Activated T-cell treated with anti-CD3 and anti-CD28 coated beads, Interleukin-2, amount 50 U/mL, for 4 hours (primary cell): ENCODE results near the gene PCGF6. TPM values are rescaled to one million over a fixed set of nuclear protein-coding genes. Genes with fewer than 3 reads are reported as not detected.
"Not testable (repeated sequence)": the region's sequence is repeated elsewhere in the genome, so short reads cannot be mapped to it uniquely, and the experiment has no call there.

Experiments used
- ATAC-seq, 2 donors: fragments of 200-7000 bp; cut with Tn5 transposase; one replicate each; pipeline ENCODE4 v1.10.0; 2021
- DNase-seq: peaks from one replicate; pipeline ENCODE4 v3.0.0-alpha.2; 2020
- H3K27me3 Mint-ChIP-seq: one replicate; pipeline ENCODE4 v1.8.0; 2021; ENCODE audit warnings: low read depth, mixed read lengths
- H3K36me3 Mint-ChIP-seq: one replicate; pipeline ENCODE4 v1.8.0; 2022; ENCODE audit warnings: mixed read lengths; ENCODE audit not compliant: insufficient read depth
- H3K4me1 Mint-ChIP-seq: one replicate; pipeline ENCODE4 v1.8.0; 2021; ENCODE audit warnings: low read depth, mixed read lengths
- H3K4me3 Mint-ChIP-seq: one replicate; pipeline ENCODE4 v1.8.0; 2021; ENCODE audit warnings: mild to moderate bottlenecking, moderate library complexity, mixed read lengths
- H3K9me3 Mint-ChIP-seq: one replicate; pipeline ENCODE4 v1.8.0; 2021; ENCODE audit warnings: mixed read lengths
- total RNA-seq, 3 donors: library from RNA; stranded (reverse); gene quantifications; one replicate each; pipeline ENCODE4 v1.2.1, GENCODE V29; 2021

PCGF6 gene, protein sequence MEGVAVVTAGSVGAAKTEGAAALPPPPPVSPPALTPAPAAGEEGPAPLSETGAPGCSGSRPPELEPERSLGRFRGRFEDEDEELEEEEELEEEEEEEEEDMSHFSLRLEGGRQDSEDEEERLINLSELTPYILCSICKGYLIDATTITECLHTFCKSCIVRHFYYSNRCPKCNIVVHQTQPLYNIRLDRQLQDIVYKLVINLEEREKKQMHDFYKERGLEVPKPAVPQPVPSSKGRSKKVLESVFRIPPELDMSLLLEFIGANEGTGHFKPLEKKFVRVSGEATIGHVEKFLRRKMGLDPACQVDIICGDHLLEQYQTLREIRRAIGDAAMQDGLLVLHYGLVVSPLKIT
- 10 to 100 TPM; 15.8 to 18.1 (median 16.9) TPM for total RNA-seq

DNA sequence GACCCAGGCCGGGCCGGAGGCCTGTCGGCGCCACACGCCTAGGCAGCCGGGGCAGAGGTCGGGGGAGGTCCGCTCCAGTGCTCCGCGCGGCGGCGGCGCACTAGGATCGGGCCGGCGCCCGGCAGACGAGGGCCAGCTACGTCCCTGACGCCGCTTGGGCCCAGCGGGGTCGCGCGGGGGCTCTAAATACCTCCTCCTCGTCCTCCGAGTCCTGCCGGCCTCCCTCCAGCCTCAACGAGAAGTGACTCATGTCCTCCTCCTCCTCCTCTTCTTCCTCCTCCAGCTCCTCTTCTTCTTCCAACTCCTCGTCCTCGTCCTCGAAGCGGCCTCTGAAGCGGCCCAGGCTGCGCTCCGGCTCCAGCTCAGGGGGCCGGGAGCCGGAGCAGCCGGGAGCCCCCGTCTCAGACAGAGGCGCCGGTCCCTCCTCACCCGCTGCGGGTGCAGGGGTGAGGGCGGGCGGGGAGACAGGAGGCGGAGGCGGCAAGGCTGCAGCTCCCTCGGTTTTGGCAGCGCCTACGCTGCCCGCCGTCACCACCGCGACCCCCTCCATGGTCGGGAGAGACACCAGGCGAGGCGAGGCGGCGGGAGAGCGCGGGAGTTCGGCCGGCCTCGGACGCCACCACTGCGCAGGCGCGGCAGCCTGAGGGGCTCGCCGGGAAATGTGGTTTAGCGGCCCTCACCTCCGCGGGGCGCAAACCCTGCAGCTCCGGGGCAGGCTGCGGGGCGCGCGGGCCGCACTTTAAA, at the start of gene PCGF6:
Gene PCGF6, minus strand, starts transcription at position 624 of the 744 bp plus-strand sequence. Its CDS starts 74 bp downstream, at position 550.
- peak within 1 kb of the TSS; percentile 89 for H3K4me3 Mint-ChIP-seq
- H3K36me3 Mint-ChIP-seq: peaks cover 2% of the 10 kb centered on the region

DNA sequence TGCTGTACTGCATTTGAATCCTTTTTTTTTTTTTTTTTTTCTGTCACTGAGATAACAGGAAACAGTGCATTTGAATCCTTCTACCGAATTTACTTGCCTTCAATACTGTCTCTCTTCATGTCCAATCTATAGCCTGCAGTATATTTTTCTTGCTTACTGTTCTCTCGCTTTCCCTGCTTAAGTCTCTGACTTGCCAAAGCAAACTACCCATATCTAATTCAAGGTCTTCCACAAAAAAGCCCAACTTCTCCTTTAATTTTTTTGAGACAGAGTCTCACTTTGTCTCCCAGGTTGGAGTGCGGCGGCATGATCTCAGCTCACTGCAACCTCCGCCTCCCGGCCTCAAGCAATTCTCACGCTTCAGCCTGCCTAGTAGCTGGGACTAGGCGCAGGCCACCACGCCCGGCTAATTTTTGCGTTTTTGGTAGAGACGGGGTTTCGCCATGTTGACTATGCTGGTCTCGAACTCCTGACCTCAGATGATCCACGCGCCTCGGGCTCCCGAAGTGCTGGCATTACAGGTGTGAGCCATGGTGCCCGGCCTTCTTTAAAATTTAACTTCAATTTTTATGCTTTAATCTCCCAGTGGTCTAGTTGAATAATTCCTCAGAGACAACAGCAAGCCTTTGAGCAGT, 46.4 kb upstream of the PCGF6 start:
- Mint-ChIP-seq H3K4me1 (peaks cover 53% of the 10 kb centered on the region), H3K27me3 (no peaks in the 10 kb centered on the region), H3K36me3 (peaks cover 40% of the 10 kb centered on the region), H3K9me3 (no peaks in the 10 kb centered on the region), H3K4me3 (peak overlapping the region; percentile 90)
- DNase-seq: no peak
- no peak for ATAC-seq

More for the DNA sequence above, at the start of gene PCGF6:
- DNase-seq (peak; percentile 54), ATAC-seq (peak; percentile 91 to 95)
- Mint-ChIP-seq H3K9me3 (no peaks in the 10 kb centered on the region), H3K27me3 (no peaks in the 10 kb centered on the region), H3K4me1 (peaks cover 9% of the 10 kb centered on the region)

DNA sequence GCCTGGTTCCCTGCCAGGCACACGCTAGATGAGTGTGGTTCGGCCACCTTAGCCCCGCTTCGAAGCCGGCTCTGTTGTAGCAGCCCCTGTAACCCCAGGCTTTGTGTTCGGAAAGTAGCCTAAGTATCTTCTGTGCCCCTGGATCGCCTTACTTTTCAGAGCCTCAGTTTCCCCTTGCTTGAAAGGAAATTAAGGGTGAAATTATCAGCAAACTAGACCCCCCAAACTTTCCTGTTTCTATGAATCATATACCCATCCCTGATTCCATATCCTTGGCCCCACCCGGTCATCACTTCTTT, 45.8 kb upstream of the PCGF6 start:
- ATAC-seq (no peak), DNase-seq (no peak)
- Mint-ChIP-seq H3K36me3 (peaks cover 44% of the 10 kb centered on the region), H3K4me3 (peak overlapping the region; percentile 90), H3K27me3 (no peaks in the 10 kb centered on the region), H3K4me1 (peaks cover 53% of the 10 kb centered on the region), H3K9me3 (no peaks in the 10 kb centered on the region)

DNA sequence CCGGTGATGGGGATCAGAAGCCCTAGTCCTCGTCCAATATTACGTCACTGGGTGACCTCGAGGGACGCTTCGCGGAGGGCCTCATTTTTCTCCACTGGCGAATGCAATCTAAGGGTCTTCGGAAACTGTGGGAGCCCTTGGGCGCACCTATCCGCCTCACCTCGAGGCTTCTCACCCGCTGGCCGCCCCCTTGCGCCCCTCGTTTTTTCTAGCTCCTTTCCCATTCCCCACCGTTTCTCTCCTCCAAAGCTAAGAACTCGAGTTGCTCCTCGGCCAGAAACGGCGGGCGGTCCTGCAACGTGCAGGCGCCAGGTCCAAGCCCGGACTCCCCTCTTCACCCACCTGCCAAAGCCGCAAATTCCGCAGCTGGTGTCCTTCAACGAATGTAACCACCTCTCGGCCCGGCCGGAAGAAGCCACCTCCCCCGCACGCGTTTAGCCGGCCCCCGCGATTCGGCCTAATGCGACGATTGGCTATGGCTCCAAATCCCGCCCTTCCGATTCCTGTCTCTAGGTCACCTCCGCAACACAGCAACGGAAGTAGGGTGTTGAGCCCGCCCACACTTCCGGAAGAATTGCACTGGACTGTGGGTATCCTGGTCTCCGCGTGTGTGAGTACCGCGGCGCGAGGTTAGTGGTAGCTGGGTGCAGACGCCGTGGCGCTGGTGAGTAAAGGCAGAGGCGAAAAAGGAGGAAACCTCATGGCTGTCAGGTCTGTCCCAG, 45.3 kb upstream of the PCGF6 start, which contains the start of the genes ATP5MK and PDCD11:
Gene ATP5MK, minus strand, starts transcription at position 409 of the 722 bp plus-strand sequence. CDS start 4,018 bp downstream, outside the sequence.
Gene PDCD11, plus strand, starts transcription at position 560 of the 722 bp plus-strand sequence. CDS start 1,801 bp downstream, outside the sequence.
- H3K36me3 Mint-ChIP-seq: peaks cover 45% of the 10 kb centered on the region
- no peaks in the 10 kb centered on the region for H3K9me3 Mint-ChIP-seq
- H3K4me1 Mint-ChIP-seq: peaks cover 53% of the 10 kb centered on the region
- ATAC-seq: peak; percentile 100
- peak; percentile 91 for DNase-seq
- H3K27me3 Mint-ChIP-seq: no peaks in the 10 kb centered on the region
- peak within 1 kb of the TSS; percentile 90 for H3K4me3 Mint-ChIP-seq

DNA sequence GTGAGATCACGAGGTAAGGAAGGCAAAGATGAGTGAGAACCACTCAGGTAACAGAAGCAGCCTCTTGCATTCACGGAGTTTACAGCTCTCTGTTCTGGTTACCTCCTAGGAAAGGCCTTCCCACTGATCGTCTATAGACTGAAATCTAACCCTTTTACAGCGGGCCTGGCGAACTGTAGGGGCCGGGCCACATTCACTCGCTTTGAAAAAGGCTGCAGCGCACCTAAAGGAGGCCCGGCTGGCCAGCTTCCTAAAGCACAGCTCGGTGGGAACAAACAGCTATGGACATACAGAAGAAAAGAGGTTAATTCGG, 44.8 kb upstream of the PCGF6 start:
- DNase-seq (no peak), ATAC-seq (peak in 1 of 2 donors; percentile 1)
- peak overlapping the region; percentile 90 for H3K4me3 Mint-ChIP-seq
- peaks cover 53% of the 10 kb centered on the region for H3K4me1 Mint-ChIP-seq
- H3K9me3 Mint-ChIP-seq: no peaks in the 10 kb centered on the region
- H3K36me3 Mint-ChIP-seq: peaks cover 43% of the 10 kb centered on the region
- no peaks in the 10 kb centered on the region for H3K27me3 Mint-ChIP-seq

DNA sequence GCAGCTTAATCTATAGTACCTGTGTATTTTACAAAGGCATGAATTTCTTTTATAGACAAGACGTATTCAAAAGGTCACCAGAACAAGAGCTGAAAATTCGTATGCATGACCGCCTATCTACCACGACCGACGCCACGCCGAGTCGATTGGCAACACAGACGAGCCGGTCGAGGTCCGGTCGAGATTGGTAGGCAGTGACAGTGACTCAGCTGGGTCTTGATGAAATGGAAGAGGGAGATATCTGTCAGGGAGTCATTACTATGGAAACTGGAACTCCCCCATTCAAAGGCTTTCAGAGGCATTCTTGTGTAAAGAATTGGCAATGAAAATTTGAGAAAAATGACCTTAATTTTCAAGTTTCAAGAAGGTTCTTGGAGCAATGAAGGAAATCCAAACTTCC, 43.2 kb upstream of the PCGF6 start:
- Mint-ChIP-seq H3K9me3 (no peaks in the 10 kb centered on the region), H3K27me3 (no peaks in the 10 kb centered on the region), H3K36me3 (peaks cover 30% of the 10 kb centered on the region), H3K4me3 (peak overlapping the region; percentile 65), H3K4me1 (peaks cover 51% of the 10 kb centered on the region)
- no peak for ATAC-seq
- DNase-seq: no peak

DNA sequence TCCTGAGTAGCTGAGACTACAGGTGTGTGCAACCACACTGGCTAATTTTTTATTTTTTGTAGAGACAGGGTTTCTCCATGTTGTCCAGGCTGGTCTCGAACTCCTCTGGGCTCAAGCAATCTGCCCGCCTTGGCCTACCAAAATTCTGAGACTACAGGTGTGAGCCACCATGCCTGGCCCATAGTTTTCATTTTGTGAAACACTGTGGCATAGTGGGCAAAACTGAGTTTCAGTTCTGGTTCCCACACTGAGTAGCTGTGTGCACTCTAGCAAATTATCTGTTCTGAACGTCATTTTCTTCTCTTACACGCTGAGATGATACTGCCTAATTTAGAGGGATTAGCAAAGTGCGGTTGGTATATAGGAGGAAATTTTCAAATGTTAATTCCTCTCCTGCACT, 31.8 kb upstream of the PCGF6 start:
- Mint-ChIP-seq H3K27me3 (no peaks in the 10 kb centered on the region), H3K9me3 (no peaks in the 10 kb centered on the region), H3K4me1 (no peaks in the 10 kb centered on the region), H3K4me3 (no peak overlapping the region), H3K36me3 (peaks cover 17% of the 10 kb centered on the region)
- DNase-seq: no peak
- no peak for ATAC-seq

DNA sequence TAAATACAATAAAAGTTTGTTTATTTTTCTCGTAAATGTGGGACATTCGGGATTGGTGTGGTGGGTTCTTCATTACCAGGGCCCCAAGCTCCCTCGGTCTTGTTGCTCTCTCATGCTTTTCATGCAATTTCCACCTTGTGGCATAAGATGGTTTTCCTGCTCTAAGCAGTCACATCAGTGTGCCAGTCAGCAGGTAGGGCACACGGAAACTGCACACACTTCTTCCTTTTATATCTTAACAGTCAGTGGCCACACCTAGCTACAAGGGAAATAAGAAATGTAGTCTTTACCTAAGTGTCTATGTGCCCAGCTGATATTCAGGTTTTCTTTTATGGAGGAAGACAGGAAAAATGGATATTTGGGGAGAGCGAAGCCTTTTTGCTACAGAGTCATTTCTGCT, 23.3 kb upstream of the PCGF6 start:
- H3K9me3 Mint-ChIP-seq: no peaks in the 10 kb centered on the region
- H3K27me3 Mint-ChIP-seq: no peaks in the 10 kb centered on the region
- no peak overlapping the region for H3K4me3 Mint-ChIP-seq
- no peak for DNase-seq
- no peak for ATAC-seq
- H3K4me1 Mint-ChIP-seq: peaks cover 11% of the 10 kb centered on the region
- H3K36me3 Mint-ChIP-seq: peaks cover 17% of the 10 kb centered on the region

DNA sequence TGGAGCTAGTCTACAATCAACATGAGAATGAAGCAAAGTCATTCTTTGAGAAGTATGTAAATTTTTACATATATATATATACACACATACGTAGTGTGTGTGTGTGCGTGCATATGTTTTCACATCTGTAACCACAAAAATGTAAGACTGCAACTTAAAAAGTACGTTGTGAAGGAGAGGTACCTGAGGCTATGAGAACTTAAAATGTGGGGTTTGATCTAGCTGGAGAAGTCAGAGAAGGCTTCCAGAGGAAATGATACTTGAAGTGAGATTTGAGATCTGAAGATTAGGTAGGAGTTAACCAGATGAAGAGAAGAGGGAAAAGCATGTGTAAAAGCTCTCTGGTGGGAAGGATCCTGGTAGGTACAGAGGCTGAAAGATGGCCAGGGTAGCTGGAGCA, 22.6 kb upstream of the PCGF6 start:
- ATAC-seq (peak; percentile 14 to 23), DNase-seq (no peak)
- Mint-ChIP-seq H3K4me1 (peaks cover 13% of the 10 kb centered on the region), H3K27me3 (no peaks in the 10 kb centered on the region), H3K9me3 (no peaks in the 10 kb centered on the region), H3K36me3 (peaks cover 17% of the 10 kb centered on the region), H3K4me3 (no peak overlapping the region)

DNA sequence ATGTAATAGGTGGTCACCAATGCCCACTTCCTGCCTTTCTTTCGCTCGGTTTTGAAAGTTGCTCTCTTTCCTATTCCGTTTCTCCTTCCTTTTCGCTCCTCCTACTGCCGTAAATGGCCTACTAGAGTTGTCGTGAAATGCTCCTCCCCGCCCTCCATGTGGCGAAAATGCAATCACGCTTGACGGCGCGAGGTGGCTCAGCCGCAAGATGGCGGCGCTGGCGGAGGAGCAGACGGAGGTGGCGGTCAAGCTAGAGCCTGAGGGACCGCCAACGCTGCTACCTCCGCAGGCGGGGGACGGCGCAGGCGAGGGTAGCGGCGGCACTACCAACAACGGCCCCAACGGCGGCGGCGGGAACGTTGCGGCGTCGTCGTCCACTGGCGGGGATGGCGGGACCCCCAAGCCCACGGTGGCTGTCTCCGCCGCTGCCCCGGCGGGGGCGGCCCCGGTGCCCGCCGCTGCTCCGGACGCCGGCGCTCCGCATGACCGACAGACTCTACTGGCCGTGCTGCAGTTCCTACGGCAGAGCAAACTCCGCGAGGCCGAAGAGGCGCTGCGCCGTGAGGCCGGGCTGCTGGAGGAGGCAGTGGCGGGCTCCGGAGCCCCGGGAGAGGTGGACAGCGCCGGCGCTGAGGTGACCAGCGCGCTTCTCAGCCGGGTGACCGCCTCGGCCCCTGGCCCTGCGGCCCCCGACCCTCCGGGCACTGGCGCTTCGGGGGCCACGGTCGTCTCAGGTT, 17.0 kb upstream of the PCGF6 start, which contains the start of gene TAF5:
Gene TAF5, plus strand, starts transcription at position 195 of the 737 bp plus-strand sequence. Its CDS starts 14 bp downstream, at position 209.
- H3K36me3 Mint-ChIP-seq: peaks cover 2% of the 10 kb centered on the region
- DNase-seq (peak; percentile 81), ATAC-seq (peak; percentile 71 to 76)
- H3K4me1 Mint-ChIP-seq: peaks cover 9% of the 10 kb centered on the region
- no peaks in the 10 kb centered on the region for H3K27me3 Mint-ChIP-seq
- peak within 1 kb of the TSS; percentile 87 for H3K4me3 Mint-ChIP-seq
- H3K9me3 Mint-ChIP-seq: no peaks in the 10 kb centered on the region

DNA sequence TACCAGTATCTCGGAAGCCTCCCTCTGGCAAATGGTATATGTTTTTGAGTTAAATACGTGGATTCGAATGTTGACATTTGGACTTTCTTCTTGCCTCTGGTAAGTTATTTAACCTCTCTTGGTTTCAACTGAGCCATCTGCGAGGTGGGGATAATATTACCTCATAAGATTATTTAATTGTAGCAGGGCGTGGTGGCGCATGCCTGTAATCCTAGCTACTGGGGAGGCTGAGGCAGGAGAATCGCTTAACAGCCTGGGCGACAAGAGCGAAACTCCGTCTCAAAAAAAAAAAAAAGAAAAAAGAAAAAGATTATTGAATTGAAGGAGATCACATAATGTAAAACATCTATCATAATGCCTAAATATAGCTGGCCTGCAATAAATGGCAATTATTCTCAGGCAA, 16.4 kb upstream of the PCGF6 start:
- ATAC-seq (no peak), DNase-seq (no peak)
- H3K4me3 Mint-ChIP-seq: peak overlapping the region; percentile 86

DNA sequence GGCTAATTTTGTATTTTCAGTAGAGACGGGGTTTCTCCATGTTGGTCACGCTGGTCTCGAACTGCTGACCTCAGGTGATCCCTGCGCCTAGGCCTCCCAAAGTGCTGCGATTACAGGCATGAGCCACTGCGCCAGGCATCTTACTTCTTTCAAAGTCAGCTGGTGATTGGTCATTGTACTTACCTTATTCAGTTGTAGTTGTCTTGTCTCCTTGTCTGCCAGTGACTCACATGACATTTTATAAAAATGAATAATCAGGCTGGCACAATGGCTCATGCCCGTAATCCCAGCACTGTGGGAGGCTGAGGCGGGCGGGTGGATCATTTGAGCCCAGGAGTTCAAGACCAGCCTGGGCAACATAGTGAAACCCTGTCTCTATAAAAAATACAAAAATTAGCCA, 9.9 kb upstream of the PCGF6 start:
- H3K4me3 Mint-ChIP-seq, H3K4me1 Mint-ChIP-seq, DNase-seq, H3K36me3 Mint-ChIP-seq, H3K9me3 Mint-ChIP-seq, H3K27me3 Mint-ChIP-seq: not testable (repeated sequence)
- ATAC-seq: peak; percentile 65

More for the DNA sequence above, 16.4 kb upstream of the PCGF6 start:
- Mint-ChIP-seq H3K4me1 (peaks cover 9% of the 10 kb centered on the region), H3K9me3 (no peaks in the 10 kb centered on the region), H3K36me3 (peaks cover 2% of the 10 kb centered on the region), H3K27me3 (no peaks in the 10 kb centered on the region)

DNA sequence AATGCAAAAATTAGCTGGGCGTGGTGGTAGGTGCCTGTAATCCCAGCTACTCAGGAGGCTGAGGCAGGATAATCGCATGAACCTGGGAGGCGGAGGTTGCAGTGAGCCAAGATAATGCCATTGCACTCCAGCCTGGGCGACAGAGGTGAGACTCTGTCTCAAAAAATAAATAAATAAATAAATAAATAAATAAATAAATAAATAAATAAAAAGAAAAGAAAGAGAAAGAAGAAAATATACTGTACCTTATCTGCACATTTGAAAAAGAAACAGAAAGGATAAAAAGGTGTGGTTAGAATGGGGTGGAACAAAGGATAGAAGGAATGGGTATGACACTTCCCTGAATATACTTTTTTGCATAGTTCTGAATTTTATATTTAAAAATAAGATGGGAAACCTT, 8.6 kb upstream of the PCGF6 start:
- H3K4me1 Mint-ChIP-seq, H3K27me3 Mint-ChIP-seq, H3K9me3 Mint-ChIP-seq, H3K36me3 Mint-ChIP-seq, H3K4me3 Mint-ChIP-seq, DNase-seq, ATAC-seq: not testable (repeated sequence)
